ENCODE measurements around the gene NUS1. TPM values are rescaled to one million over a fixed set of nuclear protein-coding genes. Genes with fewer than 3 reads are reported as not detected.
A peak's percentile ranks its signal among the peaks of the same experiment; 100 is the strongest.
"Not testable (repeated sequence)": the region's sequence is repeated elsewhere in the genome, so short reads cannot be mapped to it uniquely, and the experiment has no call there.

The NUS1 gene
- total RNA-seq = 18.0 TPM
- long read RNA-seq, full-length matches to known transcripts = 15 of 21 reads
- long read RNA-seq, partial matches to known transcripts = 1 of 21 reads
- long read RNA-seq, other reads (novel, unspliced or antisense) = 5 of 21 reads

DNA sequence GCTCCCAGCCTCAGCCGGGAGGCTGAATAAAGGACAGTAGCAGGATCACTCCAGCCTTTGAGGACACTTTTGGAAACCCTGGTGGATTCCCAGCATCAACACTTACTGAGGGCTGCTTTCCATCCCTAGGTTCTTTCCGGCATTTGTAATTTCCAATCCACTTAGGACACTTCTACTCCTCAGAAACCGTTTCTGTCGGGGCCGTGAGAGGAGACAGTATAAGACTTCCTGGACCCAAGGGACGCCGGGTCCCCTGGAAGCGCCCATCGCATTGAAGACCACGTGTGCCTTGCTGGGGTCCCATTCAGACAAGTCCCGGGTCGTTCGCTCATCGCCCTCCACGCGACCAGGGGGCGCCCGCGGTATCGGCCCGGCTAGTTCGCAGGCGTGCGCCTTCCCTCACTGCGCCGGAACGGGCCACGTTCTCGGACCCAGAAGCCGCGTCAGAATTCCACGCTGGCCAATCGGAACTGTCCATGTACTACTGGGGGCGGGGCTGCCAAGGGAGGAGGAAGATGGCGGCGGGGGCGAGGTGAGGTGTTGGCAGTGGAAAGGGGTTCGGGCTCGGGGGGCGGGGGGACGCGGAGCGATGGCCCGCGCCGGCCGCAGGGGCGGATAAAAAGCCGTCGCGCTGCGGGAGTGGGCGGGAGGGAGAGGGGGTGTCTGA, at the start of gene NUS1:
NUS1 (plus strand) TSS at position 479 of the 667 bp plus-strand sequence. CDS start 202 bp downstream, outside the sequence.
- intact Hi-C loops (cut with DNase I) = loop anchor here (5.0 kb wide), 1 partner anchor 73 kb away; the partner anchor contains the start of gene GOPC
- peak; percentile 98 for DNase-seq (ENCODE audit: low spot score)

DNA sequence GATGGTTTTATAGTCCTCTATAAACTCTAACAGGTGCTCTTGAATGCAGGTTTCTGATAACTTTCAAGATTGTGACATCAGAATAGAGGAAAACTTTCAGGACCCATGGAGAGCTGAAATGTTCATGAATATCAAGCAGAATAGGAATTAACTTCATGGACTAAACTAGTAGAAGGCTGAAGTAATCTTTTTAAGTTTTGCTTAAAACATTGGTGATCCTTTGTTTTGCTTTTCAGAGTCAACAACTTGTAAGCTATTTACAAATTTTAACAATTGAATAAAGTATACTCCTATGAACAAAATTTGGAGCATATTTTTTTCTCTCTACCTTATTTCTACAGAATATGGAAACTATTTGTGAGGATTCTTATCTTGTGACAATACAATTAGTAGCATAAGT, 47.7 kb upstream of the NUS1 start:
- intact Hi-C loops (cut with DNase I) = no loop called here
- DNase-seq (ENCODE audit: low spot score) = no peak

DNA sequence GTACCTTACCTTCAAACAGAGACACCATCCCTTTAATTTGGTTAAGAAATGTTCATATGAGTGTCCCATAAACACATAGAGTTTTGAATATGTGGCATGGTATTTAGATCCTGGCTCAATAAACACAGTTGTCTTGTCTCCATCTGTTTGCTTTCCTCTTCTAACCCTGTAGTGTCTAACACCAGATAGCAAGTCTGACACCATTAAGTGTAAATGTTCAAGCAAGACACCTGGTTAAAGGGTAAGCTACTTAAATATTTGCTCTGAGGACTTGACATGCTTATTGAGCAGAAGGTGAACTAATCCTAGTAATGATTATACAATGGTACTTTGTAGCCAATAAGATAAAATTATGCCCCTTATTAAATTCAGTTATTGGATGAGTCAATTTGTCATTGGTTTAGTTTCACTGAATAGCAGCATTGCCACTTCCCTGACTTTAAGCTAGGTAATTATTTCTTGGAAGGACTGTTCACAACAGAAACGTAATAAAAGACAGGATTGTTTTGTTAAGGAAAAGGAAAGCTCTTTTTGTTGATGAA, 46.1 kb upstream of the NUS1 start:
- intact Hi-C loops (cut with DNase I) = no loop called here
- DNase-seq (ENCODE audit: low spot score) = no peak

GRCh38 chr6:117637770-117638169, 37.5 kb upstream of the NUS1 start:
- intact Hi-C loops (cut with DNase I) = no loop called here
- DNase-seq (ENCODE audit: low spot score) = no peak

DNA sequence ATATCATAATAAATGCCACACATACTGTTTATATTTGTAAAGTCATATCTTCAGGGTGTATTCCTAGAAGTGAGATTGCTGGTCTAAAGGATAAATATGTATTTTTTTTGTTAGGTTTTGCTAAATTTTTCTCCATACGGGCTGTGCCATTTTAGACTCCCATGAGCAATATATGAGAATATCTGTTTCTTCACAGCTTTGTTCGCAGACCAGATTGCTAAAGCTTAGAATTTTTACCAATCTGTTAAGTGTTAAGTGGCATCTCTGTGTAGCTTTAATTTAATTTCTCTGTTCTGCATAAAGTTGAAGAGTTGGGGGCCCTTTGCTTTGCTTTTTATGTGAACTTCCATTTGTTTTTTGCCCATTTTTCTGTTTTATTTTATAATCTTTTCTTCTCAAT, 32.3 kb upstream of the NUS1 start:
- intact Hi-C loops (cut with DNase I) = no loop called here
- no peak for DNase-seq (ENCODE audit: low spot score)

DNA sequence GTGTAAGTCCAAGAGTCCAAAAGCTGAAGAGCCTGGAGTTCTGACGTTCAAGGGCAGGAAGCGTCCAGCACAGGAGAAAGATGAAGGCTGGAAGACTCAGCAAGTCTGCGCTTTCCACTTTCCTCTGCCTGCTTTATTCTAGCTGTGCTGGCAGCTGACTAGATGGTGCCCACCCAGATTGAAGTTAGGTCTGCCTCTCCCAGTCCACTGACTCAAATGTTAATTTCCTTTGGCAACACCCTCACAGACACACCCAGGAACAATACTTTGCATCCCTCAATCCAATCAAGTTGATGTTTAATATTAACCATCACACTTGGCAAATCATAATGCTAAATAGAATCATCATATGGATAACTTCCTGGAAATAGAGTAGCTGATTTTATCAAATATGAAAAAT, 23.3 kb upstream of the NUS1 start:
- DNase-seq (ENCODE audit: low spot score); intact Hi-C loops (cut with DNase I): not testable (repeated sequence)

GRCh38 chr6:117653949-117654348, 21.3 kb upstream of the NUS1 start:
- no peak for DNase-seq (ENCODE audit: low spot score)
- intact Hi-C loops (cut with DNase I) = no loop called here

DNA sequence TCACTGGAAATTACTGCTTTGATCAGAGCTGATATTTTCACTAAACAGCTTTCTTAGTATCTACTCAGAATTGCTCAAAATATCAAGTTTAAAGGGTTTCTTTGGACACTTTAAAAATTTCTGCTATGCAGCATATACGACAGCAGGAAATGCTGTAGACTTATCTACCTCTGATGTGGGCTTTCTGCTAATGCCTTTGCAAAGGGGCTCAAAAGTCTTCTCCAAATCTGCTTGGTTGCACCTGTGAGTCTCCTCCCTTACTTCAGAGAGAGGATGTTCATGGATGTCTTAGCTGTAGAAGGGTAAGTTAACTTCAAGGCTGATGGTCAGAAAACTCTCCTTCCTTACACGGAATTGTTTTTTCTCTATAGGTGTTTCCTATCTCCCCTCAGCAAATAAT, 19.9 kb upstream of the NUS1 start:
- intact Hi-C loops (cut with DNase I) = no loop called here
- no peak for DNase-seq (ENCODE audit: low spot score)

GRCh38 chr6:117666881-117667280, 8.4 kb upstream of the NUS1 start:
- intact Hi-C loops (cut with DNase I) = no loop called here
- no peak for DNase-seq (ENCODE audit: low spot score)

DNA sequence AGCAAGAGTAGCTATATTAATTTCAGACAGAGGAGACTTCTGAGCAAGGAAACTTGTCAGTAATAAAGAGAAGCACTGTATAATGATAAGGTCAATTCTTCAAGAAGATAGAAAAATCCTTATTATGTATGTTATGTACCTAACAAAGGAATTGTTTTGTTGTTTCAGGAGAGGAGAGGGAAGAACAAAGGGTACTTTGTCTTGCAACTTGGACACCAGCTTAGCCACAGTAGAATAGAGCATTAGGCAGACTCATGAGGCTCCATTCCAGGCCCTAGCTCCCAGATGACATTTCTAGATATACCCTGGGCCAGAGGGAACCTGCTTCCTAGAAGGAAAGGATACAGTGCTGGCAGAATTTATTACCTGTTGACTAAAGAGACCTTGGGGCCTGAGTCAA, 6.5 kb upstream of the NUS1 start:
- DNase-seq (ENCODE audit: low spot score) = no peak
- intact Hi-C loops (cut with DNase I) = no loop called here

- no peak for DNase-seq (ENCODE audit: low spot score)
- intact Hi-C loops (cut with DNase I) = no loop called here
Observed at GRCh38 chr6:117674503-117674902, 766 bp upstream of the NUS1 start.

GRCh38 chr6:117675658-117676301, 511 bp downstream of the NUS1 start:
- intact Hi-C loops (cut with DNase I) = loop anchor here (5.0 kb wide), 1 partner anchor 73 kb away; the partner anchor contains the start of gene GOPC
- not testable (repeated sequence) for DNase-seq (ENCODE audit: low spot score)

DNA sequence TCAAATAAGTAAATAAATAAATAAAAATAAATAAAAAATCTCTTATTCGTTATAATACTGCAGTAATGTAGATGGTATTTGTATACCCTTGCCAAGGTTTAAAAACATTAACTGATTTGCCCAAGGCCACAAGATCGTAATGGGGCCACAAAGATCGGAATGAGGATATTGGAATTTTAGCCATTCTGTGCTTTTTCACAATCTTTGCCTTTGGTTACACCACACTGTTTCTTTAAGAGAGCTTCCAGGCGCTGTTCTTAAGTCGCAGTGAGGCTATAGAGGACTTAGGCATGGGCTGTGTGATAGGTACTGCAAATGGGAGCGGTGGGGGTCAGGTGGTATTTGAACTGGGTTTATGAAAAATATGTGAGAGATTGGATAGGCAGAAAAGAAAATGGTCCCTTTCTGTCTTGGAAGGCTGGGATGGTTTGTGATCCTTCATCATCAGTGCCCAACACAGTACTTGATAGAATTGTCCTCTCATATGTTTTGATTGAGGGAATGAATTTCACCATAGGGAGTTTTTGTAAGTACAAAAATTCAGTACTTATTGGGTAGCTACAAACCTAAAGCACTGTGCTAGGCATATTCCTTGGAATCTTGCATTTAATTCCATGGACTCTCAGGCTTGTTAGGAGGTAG, 1.4 kb downstream of the NUS1 start:
- intact Hi-C loops (cut with DNase I) = loop anchor here (5.0 kb wide), 1 partner anchor 74 kb away; the partner anchor contains the start of gene GOPC

DNA sequence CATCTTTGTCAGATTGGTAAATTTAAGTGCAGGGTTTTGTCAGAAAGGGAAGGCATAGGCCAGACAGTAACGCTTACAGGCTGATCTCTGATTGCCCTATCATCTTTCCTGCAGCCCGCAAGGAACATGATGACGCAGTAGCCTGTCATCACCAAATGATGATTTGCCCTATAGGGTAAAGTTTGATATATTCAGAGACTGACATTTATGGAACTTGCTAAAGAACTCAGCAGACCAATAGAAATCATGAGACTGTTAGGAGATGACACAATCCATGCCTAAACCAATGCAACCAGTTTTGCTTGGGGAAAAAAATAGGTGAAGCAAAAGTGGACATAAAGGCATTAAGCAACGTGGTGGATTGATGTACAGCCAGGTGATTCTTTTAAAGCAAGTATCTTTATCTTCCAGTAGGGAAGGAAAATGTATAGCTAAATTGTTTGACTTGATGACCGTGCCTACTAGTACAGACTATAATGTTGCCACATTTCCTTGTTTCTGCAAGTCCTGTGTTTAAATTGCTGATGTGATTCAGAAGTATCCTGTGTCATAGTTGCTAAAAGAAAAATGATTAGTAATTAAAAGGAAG, 2.4 kb downstream of the NUS1 start:
- DNase-seq (ENCODE audit: low spot score) = no peak
- intact Hi-C loops (cut with DNase I) = loop anchor here (5.0 kb wide), 1 partner anchor 75 kb away; the partner anchor contains the start of gene GOPC

More for the DNA sequence above, 1.4 kb downstream of the NUS1 start:
- no peak for DNase-seq (ENCODE audit: low spot score)

- DNase-seq (ENCODE audit: low spot score) = no peak
- intact Hi-C loops (cut with DNase I) = no loop called here
Observed at GRCh38 chr6:117681162-117681741, 6.0 kb downstream of the NUS1 start.

DNA sequence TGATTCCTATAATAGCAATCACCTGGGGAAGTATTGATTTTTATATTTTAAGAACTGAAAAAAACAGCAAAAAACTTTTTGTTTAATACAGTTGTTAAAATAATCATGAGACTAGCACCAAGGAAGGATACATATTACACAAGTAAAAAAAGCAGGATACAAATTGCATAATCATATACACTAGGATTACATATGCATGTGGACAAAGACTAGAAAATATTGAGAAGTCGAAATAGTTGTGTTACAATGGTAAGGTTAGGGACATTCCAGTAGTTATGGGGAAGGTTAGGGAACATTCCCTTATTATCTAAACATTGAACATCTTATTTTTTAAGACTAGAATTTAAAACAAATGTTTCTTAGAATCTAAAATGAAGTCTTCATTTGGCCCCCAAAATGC, 9.5 kb downstream of the NUS1 start:
- no peak for DNase-seq (ENCODE audit: low spot score)

DNA sequence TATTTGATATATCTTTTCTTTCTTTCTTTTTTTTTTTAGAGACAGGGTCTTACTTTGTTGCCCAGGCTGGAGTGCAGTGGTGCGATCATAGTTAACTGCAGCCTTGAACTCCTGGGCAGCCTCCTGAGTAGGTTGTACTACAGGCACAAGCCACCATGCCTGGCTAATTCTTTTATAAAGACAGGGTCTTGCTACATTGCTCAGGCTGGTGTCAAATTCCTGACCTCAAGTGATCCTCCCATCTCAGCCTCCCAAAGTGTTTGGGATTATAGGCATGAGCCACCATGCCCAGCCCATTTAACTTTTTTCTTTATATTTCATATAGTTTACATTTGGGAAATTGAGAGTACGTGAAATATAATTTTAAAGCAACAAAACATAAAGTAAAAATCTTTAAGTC, 10.1 kb downstream of the NUS1 start:
- DNase-seq (ENCODE audit: low spot score) = no peak
- intact Hi-C loops (cut with DNase I) = no loop called here

More for the DNA sequence above, 9.5 kb downstream of the NUS1 start:
- intact Hi-C loops (cut with DNase I) = no loop called here

- intact Hi-C loops (cut with DNase I) = no loop called here
- DNase-seq (ENCODE audit: low spot score) = no peak
Observed at GRCh38 chr6:117687021-117687648, 11.9 kb downstream of the NUS1 start.

- intact Hi-C loops (cut with DNase I) = not testable (repeated sequence)
Observed at GRCh38 chr6:117689584-117689983, 14.3 kb downstream of the NUS1 start.

More at GRCh38 chr6:117689584-117689983, 14.3 kb downstream of the NUS1 start:
- DNase-seq (ENCODE audit: low spot score) = not testable (repeated sequence)
